Endothelial cell of umbilical vein (primary cell): ENCODE results near the gene SAMMSON. TPM values are rescaled to one million over a fixed set of nuclear protein-coding genes. Genes with fewer than 3 reads are reported as not detected.

Source experiments
- BruUV-seq: library from RNA; stranded (reverse); fragments of 400-500 nt; replicated peaks from 2 replicates; lab custom pipeline; 2021; lab: Mats Ljungman, UMichigan
- CTCF ChIA-PET: fragments of 300-600, 350-600 bp; sonication (Branson Sonifier 250); formaldehyde crosslinking; loops from one replicate; lab custom pipeline; 2021; ENCODE audit warnings: antibody characterized with exemption, inconsistent platforms; lab: Charles Lee
- POLR2A ChIA-PET: fragments of 300-600, 350-600 bp; sonication (Branson Sonifier 250); formaldehyde crosslinking; loops from one replicate; lab custom pipeline; 2021; ENCODE audit warnings: antibody characterized with exemption, inconsistent platforms; lab: Charles Lee
- DNase-seq: peaks from one replicate; pipeline ENCODE4 v3.0.0-alpha.2; 2011; ENCODE audit warnings: low read depth, low spot score
- FAIRE-seq: peaks from 2 replicates; lab custom pipeline; 2011; peaks lifted over from hg19 to GRCh38; lab: Jason Lieb, UNC
- H2AFZ ChIP-seq: 2 replicates; pipeline ENCODE4 v1.6.0; 2012; ENCODE audit warnings: low read depth, low read length, control low read depth, inconsistent platforms
- H3K27ac ChIP-seq: 2 replicates; pipeline ENCODE4 v1.5.1; 2011; ENCODE audit warnings: low read depth, mild to moderate bottlenecking, control low read depth, low read length, moderate library complexity; ENCODE audit not compliant: insufficient read depth
- H3K27me3 ChIP-seq, 2 experiments: 2 replicates each; pipeline versions ENCODE4 v1.6.0 to v1.6.1; 2011; ENCODE audit warnings: low read length in 2 of 2, mixed read lengths in 1 of 2; ENCODE audit not compliant: control insufficient read depth in 2 of 2, insufficient read depth in 2 of 2
- H3K36me3 ChIP-seq, 2 experiments: 2 replicates in 1 of 2; 3 replicates in 1 of 2; pipeline ENCODE4 v1.5.1; 2011; ENCODE audit warnings: low read length in 2 of 2, mild to moderate bottlenecking in 1 of 2, moderate library complexity in 1 of 2; ENCODE audit not compliant: control insufficient read depth in 2 of 2, insufficient read depth in 2 of 2; ENCODE audit errors: extremely low read depth in 1 of 2
- H3K4me1 ChIP-seq: 3 replicates; pipeline ENCODE4 v1.5.1; 2011; ENCODE audit warnings: mild to moderate bottlenecking, low read length; ENCODE audit not compliant: control insufficient read depth, insufficient read depth; ENCODE audit errors: extremely low read depth
- H3K4me2 ChIP-seq: 2 replicates; pipeline ENCODE4 v1.6.1; 2011; ENCODE audit warnings: low read length, control low read depth, mixed read lengths; ENCODE audit not compliant: insufficient read depth
- H3K4me3 ChIP-seq, 3 experiments: fragments of 200-600 bp in 1 of 3; sonication (generic), shearing (Covaris generic) in 1 of 3; replicated peaks in 1 of 3; 2 replicates each; pipeline ENCODE4 v1.5.1; 2011 to 2016; ENCODE audit warnings: control low read depth in 3 of 3, low read length in 3 of 3, mild to moderate bottlenecking in 2 of 3, inconsistent platforms in 1 of 3, low read depth in 1 of 3, moderate library complexity in 1 of 3; ENCODE audit not compliant: insufficient read depth in 1 of 3
- H3K79me2 ChIP-seq: 2 replicates; pipeline ENCODE4 v1.6.0; 2012; ENCODE audit warnings: low read length, inconsistent platforms; ENCODE audit not compliant: control insufficient read depth, insufficient read depth
- H3K9ac ChIP-seq: replicated peaks from 2 replicates; pipeline ENCODE3; 2011; ENCODE audit warnings: low read length, control low read depth; ENCODE audit not compliant: insufficient read depth; ENCODE audit errors: extremely low read depth
- H3K9me1 ChIP-seq: replicated peaks from 3 replicates; pipeline ENCODE4 v1.6.0; 2011; ENCODE audit warnings: mild to moderate bottlenecking, low read length; ENCODE audit not compliant: control insufficient read depth, insufficient read depth; ENCODE audit errors: extremely low read depth
- H3K9me3 ChIP-seq: replicated peaks from 2 replicates; pipeline ENCODE4 v1.5.1; 2012; ENCODE audit warnings: low read length, inconsistent platforms; ENCODE audit not compliant: control insufficient read depth, insufficient read depth
- H4K20me1 ChIP-seq: replicated peaks from 2 replicates; pipeline ENCODE3; 2011; ENCODE audit warnings: mild to moderate bottlenecking, low read length; ENCODE audit not compliant: control insufficient read depth, insufficient read depth; ENCODE audit errors: extremely low read depth
- CTCF ChIP-seq, 2 donors: IDR thresholded peaks; 1 replicate in 1 of 2; 2 replicates in 1 of 2; pipeline ENCODE4 v1.5.1; 2011; ENCODE audit warnings: low read length in 2 of 2, mild to moderate bottlenecking in 2 of 2, moderate library complexity in 2 of 2, control low read depth in 1 of 2, inconsistent platforms in 1 of 2, low read depth in 1 of 2; ENCODE audit not compliant: insufficient read depth in 1 of 2; ENCODE audit errors: extremely low read depth in 1 of 2
- EZH2 ChIP-seq: IDR thresholded peaks from 2 replicates; pipeline ENCODE4 v1.6.1; 2012; ENCODE audit warnings: borderline replicate concordance, low read depth, mild to moderate bottlenecking, moderate library complexity, low read length, inconsistent platforms; ENCODE audit not compliant: severe bottlenecking
- FOS ChIP-seq: IDR thresholded peaks from 2 replicates; pipeline ENCODE4 v1.6.1; 2011; ENCODE audit warnings: mild to moderate bottlenecking, low read length, moderate library complexity, borderline replicate concordance; ENCODE audit not compliant: insufficient read depth
- JUN ChIP-seq: IDR thresholded peaks from 2 replicates; pipeline ENCODE4 v1.6.1; 2011; ENCODE audit warnings: borderline replicate concordance, low read depth; ENCODE audit not compliant: insufficient read length, insufficient read depth
- MAX ChIP-seq: IDR thresholded peaks from 2 replicates; pipeline ENCODE4 v1.6.1; 2011; ENCODE audit not compliant: insufficient read depth, insufficient read length
- POLR2AphosphoS5 ChIP-seq: IDR thresholded peaks from 2 replicates; pipeline ENCODE4 v1.6.1; 2012; ENCODE audit warnings: low read depth, mild to moderate bottlenecking, control low read depth, low read length, moderate library complexity; ENCODE audit not compliant: insufficient read depth
- dilution Hi-C: fragments of 300-500 bp; cut with MboI; formaldehyde crosslinking; loops from one replicate; pipeline ENCODE4 v1.15.0; 2019; ENCODE audit warnings: low sequenced_read_pairs; ENCODE audit not compliant: extremely low pct_ligation_motif_present
- intact Hi-C: fragments of 100-400 bp; cut with micrococcal nuclease; formaldehyde crosslinking; loops from one replicate; pipeline ENCODE4 v1.10.0; 2022
- polyA plus RNA-seq, 4 experiments: library from polyadenylated mRNA; depleted of rRNA in 3 of 4; stranded (reverse) in 3 of 4; unstranded in 1 of 4; fragments of >200 nt; gene quantifications; 2 replicates each; pipeline versions ENCODE4 v1.2.1 to v1.2.3, GENCODE V29; 2011 to 2012; ENCODE audit warnings: missing spikeins in 1 of 4
- total RNA-seq: library from RNA; stranded (reverse); gene quantifications from 2 replicates; pipeline ENCODE4 v1.2.3, GENCODE V29; 2021

SAMMSON gene
- total and polyA plus RNA-seq, 2 donors (not counting 3 experiments of a cell fraction or from before 2014, with no cell fraction given), result not detected

GRCh38 chr3:69970827-69971226 lies 28.7 kb upstream of the SAMMSON start:
- TF ChIP-seq EZH2, result no peak
- no peak for TF ChIP-seq MAX
- no peak for TF ChIP-seq POLR2AphosphoS5
- no peak for TF ChIP-seq JUN
- TF ChIP-seq FOS, result no peak
- TF ChIP-seq CTCF (IDR thresholded peaks at IDR 0.05; ENCODE audit: extremely low read depth in 1 of 2, insufficient read depth in 1 of 2, low read depth in 1 of 2, low read length in 2 of 2), result no peak
- Histone ChIP-seq H4K20me1 (no peaks in the 10 kb centered on the region), H3K4me1 (no peaks in the 10 kb centered on the region), H2AFZ (no peak overlapping the region), H3K9me3 (no peaks in the 10 kb centered on the region), H3K9ac (no peak overlapping the region), H3K9me1 (no peaks in the 10 kb centered on the region), H3K27me3 (peaks cover 0 to 3% of the 10 kb centered on the region in 2 experiments), H3K79me2 (no peaks in the 10 kb centered on the region), H3K27ac (no peak overlapping the region), H3K4me3 (no peak overlapping the region), H3K4me2 (no peak overlapping the region), H3K36me3 (no peaks in the 10 kb centered on the region)
- FAIRE-seq, result no peak
- POLR2A ChIA-PET, result no interaction called here
- DNase-seq, result no peak
- no TSS peak for BruUV-seq
- CTCF ChIA-PET, result interaction anchor here (1.3 kb wide), 2 partner anchors 12 to 14 kb away, joined by 3 read pairs; no protein-coding TSS in a partner anchor
- intact Hi-C loops, result no loop called here
- dilution Hi-C loops, result no loop called here
